ENCODE data around the gene LRRC75A.
A peak's percentile ranks its signal among the peaks of the same experiment; 100 is the strongest.

The LRRC75A gene

DNA sequence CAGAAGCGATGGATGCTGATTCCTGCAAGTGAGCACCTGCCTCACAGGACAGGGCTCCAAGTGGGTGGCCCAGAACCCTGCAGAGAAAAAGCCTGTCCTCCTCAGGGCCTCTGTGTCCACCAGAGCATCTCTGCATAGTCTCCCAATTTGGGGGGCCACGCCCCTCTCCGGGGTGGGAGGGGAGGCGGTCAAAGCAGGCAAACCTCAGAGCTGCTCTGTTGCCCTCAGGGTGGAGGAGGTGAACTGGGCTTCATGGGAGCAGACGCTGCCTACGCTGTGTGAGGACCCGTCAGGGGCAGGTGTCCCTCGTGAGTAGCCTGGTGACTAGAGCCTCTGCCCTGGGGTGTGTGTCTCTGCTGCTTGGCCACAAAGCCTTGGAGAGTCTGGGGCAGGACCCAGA is 57.3 kb downstream of the LRRC75A start:
- no peak for DNase-seq

DNA sequence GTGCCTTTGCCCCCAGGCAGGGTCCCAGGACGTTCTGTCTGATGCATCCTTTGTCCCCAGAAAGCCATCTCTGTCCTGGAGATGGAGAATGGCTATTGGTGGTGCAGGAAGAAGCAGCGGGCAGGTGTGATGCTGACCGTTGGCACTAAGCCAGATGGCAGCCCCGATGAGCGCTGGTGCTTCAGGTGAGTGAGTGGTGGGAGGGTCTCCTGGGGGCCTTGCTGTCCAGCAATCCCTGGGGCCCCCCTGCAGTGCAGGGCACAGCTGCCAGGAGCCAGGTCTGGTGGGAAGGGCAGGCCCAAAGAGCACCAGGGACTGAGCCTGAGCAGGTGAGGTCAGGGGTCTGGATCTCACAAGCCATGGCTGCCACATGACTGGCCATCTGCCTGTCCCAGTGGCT is 58.5 kb downstream of the LRRC75A start:
- no peak for DNase-seq

DNA sequence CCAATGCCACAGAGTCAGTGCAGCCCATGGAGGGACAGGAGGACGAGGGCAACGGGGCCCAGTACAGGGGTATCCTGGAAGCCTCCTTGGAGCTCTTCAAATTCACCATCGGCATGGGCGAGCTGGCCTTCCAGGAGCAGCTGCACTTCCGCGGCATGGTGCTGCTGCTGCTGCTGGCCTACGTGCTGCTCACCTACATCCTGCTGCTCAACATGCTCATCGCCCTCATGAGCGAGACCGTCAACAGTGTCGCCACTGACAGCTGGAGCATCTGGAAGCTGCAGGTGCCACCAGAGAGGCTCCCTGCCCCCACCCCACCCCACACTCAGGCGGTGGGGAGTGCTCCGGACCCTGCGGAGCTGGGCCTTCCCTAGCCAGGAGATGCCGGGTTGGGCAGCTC is 60.0 kb downstream of the LRRC75A start:
- no peak for DNase-seq

DNA sequence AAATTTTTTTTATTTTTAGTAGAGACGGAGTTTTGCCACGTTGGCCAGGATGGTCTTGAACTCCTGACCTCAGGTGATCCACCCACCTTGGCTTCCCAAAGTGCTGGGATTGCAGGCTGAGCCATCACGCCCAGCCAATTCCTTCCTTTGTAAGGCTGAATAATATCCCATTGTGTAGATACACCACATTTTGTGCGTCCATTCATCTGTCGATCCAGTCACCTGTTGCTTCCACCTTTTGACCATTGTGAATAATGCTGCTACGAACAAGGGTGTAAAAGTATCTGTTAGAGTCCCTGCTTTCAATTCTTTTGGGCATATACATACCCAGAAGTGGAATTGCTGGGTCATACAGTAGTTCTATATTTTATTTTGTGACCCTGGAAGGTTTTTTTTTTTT is 61.3 kb downstream of the LRRC75A start:
- no peak for DNase-seq

DNA sequence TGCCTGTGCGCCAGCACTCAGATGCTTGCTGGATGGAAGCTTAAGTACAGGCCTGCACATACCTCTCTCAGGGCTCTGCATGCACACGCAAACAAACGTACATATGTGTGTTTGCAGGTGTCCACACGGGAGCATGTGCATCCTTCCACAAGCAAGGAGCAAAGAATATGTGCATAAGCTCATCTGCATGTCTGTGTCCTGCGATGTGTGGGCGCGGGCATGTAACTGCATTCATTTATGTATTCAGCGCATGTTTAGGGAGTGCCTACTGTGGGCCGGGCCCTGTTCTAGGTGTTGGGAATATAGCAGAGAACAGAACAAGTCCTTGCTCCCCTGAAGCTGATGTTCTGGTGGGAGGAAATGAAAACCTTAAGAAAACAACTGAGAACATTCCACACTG is 62.9 kb downstream of the LRRC75A start:
- DNase-seq: no peak

DNA sequence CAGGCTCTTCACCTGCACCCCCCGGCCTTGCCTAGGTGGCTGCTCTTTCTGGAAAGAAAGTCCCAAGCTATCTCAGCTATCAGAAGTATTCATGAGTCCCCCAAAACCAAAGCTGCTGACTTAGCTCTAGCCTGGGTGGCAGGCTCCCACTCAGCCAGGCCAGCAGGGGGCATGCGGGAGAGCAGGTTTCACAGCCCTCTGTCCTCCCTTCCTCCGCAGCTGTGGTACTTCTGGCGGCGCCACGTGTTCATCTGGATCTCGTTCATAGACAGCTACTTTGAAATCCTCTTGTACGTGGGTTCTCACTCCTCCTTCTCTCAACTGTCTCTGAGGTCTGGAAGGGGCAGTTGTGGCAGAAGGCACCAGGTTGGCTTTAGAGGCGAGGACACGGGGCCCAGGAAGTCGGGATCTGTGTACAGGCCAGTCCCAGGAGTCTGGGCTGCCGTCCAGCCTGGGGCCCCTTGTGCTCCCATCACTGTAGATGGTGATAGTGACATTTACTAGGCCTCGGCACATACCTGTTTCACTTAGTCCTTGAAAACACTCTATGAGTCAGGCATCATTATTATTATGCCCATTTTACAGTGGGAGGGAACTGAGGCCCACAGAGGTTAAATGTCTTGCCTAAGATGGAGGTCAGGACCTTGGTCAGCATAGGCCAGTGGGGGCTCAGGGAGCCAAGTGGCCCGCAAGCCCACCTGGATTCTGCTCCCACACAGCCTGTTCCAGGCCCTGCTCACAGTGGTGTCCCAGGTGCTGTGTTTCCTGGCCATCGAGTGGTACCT is 63.7 kb downstream of the LRRC75A start:
- peak; percentile 36 for DNase-seq

DNA sequence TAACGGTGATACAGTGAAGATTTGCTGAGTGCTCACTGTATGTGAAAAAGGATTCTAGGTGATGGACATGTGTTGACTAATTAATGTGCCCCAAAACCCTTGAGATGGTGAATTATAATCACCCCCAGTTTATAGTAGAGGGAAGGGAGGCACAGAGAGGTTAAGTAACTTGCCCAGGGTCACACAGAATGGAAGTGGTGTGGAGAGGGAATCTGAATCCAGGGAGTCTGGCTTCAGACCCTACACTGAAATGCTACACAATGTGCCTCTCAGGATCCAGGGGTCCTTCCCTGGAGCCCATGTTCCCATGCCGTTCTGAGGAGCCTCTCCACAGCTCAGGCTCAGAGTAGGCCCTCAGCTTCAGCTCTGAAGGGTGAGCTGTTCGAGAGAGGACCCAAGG is 65.0 kb downstream of the LRRC75A start:
- DNase-seq: no peak

DNA sequence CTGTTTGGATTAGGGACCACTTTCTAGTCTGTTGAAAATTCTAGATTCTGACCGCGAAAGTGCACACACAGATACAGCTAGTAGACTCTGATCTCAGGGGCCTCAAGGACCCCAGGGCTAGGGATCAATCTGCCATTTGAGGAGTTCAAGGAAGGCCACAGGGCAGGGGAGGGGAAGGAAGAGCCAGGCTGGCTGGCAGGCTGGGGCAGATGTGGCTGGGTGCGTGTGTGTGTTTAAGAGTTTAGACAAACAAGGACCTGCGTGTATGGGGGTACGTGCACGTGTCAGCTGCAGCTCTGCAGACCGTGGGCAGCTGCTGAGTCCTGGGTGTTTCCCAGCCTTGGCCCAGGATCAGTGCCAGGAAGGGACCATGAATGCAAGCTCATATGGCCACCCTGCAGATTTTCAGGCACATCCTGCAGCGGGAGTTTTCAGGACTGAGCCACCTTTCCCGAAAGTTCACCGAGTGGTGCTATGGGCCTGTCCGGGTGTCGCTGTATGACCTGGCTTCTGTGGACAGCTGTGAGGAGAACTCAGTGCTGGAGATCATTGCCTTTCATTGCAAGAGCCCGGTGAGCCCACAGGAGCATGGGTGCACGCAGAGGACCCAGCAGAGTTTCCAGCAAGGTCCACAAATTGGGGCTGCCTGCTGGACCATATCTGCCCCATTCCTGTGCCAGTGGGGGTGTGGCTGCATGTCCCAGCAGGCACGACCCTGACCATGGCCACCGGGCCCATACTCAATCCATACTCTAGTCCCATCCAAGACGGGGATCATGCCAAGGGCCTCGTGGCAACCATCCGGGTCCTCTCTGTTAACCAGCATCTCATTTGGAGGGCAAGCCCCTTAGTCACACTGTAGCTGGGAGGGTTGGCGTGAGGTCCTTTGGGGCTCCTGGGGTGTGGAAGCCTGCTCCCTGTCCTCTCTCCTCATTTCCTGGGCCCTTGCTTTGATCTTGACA is 66.0 kb downstream of the LRRC75A start:
- no peak for DNase-seq

DNA sequence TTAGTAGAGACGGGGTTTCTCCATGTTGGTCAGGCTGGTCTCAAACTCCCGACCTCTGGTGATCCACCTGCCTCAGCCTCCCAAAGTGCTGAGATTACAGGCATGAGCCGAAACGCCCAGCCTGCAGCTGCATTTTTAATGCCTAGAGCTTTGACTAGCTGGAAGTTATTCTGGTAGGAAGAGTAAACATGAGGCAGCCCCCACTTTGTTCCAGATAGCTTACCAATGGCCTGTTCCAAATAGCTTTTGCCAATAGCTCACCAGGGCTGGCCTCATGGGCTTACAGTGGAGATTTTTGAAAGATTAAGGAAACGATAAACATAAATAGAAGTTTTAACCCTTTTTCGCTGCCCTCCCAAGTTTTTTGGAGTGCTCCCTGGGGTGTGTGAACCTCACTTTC is 66.8 kb downstream of the LRRC75A start:
- DNase-seq: no peak

DNA sequence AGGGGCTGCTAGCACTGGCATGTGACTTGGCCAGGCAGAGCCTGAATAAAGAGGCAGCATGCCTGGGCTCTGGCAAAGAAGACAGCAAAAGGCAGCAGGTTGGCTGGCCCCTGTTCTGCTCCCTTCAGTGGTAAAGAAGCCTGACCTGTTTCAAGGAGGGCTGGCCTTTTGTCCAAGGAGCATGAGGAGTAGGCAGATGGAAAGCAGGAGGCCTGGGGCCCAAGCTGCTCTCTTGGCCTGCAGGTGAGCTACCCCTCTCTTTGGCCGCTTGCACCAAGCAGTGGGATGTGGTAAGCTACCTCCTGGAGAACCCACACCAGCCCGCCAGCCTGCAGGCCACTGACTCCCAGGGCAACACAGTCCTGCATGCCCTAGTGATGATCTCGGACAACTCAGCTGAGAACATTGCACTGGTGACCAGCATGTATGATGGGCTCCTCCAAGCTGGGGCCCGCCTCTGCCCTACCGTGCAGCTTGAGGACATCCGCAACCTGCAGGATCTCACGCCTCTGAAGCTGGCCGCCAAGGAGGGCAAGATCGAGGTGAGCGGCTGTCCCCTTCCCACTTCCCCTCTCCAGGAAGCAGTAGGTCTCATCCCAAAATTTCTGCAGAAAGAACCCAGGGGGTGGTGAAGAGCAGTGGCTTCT is 68.6 kb downstream of the LRRC75A start:
- DNase-seq: no peak

DNA sequence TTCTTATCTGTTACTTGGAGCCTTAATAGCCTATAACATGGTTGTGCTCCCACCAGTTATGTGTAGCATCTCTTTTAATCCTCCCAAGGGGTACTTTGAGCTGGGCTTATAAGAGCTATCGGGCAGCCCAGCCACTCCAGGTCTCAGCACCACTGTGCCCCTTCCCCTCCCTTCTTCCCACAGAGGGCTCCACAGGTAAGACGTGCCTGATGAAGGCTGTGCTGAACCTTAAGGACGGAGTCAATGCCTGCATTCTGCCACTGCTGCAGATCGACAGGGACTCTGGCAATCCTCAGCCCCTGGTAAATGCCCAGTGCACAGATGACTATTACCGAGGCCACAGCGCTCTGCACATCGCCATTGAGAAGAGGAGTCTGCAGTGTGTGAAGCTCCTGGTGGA is 69.6 kb downstream of the LRRC75A start:
- no peak for DNase-seq

DNA sequence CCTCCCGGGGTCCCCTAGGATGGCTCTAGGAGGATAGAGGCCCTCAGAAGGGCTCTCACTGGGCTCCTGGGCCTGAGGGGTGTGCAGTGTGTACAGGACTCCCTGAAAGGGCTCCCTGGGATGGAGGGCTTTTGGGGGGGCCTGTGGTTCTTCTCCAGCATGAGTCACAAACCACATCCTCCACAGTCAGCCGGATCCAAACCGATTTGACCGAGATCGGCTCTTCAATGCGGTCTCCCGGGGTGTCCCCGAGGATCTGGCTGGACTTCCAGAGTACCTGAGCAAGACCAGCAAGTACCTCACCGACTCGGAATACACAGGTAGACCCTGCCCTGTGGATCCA is 72.1 kb downstream of the LRRC75A start:
- no peak for DNase-seq

DNA sequence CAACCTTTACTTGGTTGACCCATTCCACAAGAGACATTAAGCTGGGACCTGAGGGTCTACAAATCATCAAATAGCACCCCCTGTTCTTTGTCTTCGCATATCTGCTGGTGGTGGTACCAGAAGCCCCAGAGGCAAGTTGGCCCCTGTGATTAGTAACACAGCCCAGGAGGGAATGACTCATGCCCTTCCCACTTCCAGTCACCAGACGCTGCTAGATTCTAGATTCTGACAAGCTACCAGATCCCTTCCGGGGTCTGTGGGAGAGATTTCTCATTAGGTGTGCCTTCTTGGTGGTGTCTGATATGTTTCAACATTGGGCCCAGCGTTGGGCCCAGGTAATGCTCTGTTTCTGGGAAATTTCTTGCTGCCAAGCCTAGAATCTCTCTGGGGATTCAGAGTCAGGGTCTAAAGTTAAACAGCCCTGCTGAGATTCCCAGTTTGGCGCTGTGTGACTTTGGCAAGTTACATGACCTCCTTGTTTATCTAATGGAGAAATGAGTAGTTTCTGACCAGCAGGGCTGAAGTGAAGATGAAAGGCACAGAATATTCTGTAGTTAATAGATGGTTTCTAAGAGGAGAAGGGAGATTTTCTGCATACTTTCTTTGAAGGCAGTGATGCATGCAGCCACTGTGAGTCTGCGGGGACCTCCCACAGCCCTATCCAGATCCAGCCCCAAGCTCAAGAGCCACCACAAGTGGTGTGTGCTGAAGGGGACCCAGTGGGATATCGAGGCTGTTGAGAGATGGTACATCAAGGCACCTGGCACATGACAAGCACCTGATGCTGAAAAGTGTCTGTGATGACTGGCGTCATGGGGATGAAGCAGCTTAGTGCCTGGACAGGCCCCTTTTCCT is 72.7 kb downstream of the LRRC75A start:
- no peak for DNase-seq

DNA sequence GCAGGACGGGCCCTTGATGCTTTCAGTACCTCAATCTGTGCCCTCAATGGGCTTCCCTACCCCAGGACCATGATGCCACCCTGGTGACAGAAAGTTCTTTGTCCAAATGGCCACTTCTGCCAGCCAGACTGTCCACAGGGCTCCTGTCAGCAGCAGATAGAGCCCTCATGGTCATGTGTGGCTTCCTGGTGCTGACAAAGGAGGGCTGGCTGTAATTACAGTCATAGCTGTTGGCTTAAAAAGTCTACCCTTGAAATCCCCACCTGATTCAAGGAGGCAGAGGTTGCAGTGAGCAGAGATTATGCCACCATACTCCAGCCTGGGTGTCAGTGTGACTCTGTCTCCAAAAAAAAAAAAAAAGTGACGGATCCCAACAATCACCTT is 73.3 kb downstream of the LRRC75A start:
- DNase-seq: no peak

DNA sequence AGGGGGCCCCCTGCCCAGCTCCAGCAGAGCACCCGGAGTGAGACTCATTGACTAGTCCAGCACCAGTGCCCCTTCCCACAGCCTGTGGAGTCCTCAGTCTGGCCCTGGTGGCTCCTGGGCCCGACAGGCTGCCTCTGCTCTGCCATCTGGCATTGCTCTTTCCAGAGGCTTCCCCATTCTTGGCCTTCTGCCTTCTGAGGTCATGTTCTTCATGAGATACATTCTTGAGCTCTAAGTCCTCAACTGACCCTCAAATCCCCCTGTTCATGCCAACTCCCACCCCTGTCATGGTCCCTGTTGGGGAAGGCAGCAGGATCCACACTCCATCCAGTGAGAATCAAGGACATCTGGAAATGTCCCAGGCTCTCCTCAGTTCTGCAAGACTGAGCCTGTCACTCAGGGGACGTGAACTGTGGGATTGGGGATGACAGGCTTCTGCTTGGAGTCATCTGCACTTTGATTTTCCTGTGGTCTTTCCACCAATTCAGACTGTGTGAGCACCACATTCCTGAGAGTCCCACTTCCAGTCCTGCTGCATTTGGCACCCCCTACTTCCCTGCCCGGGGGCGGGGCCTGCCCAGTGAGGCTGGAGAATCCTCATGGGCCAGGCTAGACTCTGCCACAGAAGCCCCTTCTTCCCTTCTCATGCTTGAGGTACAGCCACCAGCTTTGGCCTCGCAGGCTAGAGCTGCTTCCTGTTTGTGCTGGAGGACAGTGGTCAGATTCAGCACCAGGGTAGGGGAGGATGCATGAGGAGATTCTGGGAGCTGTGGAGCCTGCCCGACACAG is 73.9 kb downstream of the LRRC75A start:
- no peak for DNase-seq

DNA sequence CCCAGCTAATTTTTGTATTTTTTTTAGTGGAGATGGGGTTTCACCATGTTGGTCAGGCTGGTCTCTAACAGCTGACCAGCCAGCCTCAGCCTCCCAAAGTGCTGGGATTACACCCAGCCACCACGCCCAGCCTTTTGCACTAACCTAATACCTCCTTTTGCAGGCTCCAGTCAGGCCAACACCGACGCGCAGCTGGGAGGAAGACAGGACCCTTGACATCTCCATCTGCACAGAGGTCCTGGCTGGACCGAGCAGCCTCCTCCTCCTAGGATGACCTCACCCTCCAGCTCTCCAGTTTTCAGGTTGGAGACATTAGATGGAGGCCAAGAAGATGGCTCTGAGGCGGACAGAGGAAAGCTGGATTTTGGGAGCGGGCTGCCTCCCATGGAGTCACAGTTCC is 74.6 kb downstream of the LRRC75A start:
- DNase-seq: no peak

DNA sequence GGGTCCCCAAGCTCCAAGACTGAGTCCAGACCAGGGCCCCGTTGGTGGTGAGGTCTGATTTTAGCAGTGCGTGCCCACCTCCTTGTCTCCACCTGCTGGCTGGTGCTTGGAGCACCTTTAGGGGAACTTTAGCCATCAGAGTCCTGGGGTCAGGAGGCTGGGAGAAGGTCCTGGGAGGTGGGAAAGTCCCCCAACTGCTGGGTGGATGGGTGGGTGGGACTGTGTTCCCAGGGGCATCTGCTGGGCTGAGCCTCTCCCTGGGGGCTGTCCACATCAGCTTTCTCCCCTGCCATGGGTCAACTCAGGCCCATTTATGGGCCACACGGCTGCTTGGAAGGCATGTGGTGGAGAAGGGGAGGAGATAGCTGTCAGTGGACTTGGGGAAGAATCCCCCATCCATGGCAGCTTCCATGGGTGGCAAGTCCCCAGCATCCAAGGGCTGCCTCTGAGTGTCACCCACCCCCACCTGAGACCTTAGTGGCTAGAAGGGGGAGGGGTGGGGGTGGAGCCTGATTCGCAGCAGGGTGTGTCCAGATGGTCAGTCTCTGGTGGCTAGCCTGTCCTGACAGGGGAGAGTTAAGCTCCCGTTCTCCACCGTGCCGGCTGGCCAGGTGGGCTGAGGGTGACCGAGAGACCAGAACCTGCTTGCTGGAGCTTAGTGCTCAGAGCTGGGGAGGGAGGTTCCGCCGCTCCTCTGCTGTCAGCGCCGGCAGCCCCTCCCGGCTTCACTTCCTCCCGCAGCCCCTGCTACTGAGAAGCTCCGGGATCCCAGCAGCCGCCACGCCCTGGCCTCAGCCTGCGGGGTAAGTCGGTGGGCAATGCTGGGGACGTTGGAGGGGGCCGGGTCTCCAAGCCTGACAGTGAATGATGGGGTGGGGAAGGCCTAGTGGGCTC is 76.7 kb downstream of the LRRC75A start, which contains the start of gene TRPV2:
TRPV2 (plus strand) TSS at position 541 of the 894 bp plus-strand sequence. CDS start 2,098 bp downstream, outside the sequence.
- no peak for DNase-seq

DNA sequence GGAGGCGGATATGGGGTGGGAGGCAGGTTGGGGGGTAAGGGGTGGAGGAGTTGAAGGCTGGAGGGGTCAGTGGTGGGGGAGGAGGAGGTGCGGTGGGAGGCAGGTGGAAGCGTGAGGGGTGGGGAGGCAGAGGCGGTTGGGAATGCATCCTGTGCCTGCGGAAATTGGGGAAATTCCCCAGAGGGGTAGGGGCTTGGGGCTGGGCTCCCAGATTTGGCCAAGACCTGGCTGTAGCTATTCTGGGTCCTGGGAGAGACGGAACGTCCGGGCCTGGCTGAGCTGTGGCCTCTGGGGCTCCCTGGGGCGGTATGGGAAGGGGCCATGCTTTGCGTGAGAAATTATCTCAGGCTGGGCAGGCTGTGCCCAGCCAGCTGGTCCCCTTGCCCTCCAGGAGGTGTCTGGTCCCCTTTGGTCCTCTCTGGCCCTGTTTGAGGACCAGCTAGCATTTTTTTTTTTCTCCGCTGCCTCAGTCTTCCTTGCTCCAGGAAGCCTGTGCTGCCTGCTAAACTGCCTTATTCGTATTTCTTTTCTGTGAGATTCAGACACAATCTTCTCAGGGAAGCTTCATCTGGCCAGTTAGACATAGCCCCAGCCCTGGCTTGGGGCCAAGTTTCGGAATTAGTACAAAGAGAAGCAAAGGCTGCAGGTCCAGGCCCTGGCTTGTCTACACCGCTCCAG is 83.9 kb downstream of the LRRC75A start:
- DNase-seq: no peak

Measured in right kidney (tissue), 1 donor.